IMR-90 (cell line): ENCODE results near the gene SLC44A5. TPM values are rescaled to one million over a fixed set of nuclear protein-coding genes. Genes with fewer than 3 reads are reported as not detected.

ENCODE experiments used
- ATAC-seq: fragments of 200-7000 bp; cut with Tn5 transposase; 2 replicates; pipeline ENCODE4 v1.9.1; 2020; ENCODE audit warnings: low read depth, mild to moderate bottlenecking, moderate library complexity
- BruUV-seq: library from RNA; stranded (reverse); fragments of 400-500 nt; replicated peaks from 2 replicates; lab custom pipeline; 2021; lab: Mats Ljungman, UMichigan
- CTCF ChIA-PET: fragments of 300-600 bp; formaldehyde crosslinking; extraction: SDS; loops from one replicate; lab custom pipeline; 2021; ENCODE audit warnings: antibody characterized with exemption; lab: Yijun Ruan, JAX
- POLR2A ChIA-PET: fragments of 300-600 bp; sonication (Branson Sonifier 250); formaldehyde crosslinking; loops from one replicate; lab custom pipeline; 2022; ENCODE audit warnings: antibody characterized with exemption; ENCODE audit not compliant: unreplicated experiment; lab: Charles Lee
- DNase-seq: peaks from one replicate; pipeline ENCODE4 v3.0.0; 2013
- H2AFZ ChIP-seq: replicated peaks from 2 replicates; pipeline ENCODE3; 2013; ENCODE audit warnings: low read length, mild to moderate bottlenecking; ENCODE audit not compliant: poor library complexity
- H2AK5ac ChIP-seq: 2 replicates; pipeline ENCODE4 v1.6.1; 2013; ENCODE audit warnings: low read depth, low read length, inconsistent platforms
- H2AK9ac ChIP-seq: replicated peaks from 2 replicates; pipeline ENCODE3; 2013; ENCODE audit warnings: mild to moderate bottlenecking, low read depth, low read length, moderate library complexity; ENCODE audit not compliant: poor library complexity
- H2BK120ac ChIP-seq: 2 replicates; pipeline ENCODE4 v1.6.1; 2013; ENCODE audit warnings: low read depth, low read length, inconsistent platforms
- H2BK15ac ChIP-seq: 3 replicates; pipeline ENCODE4 v1.6.1; 2013; ENCODE audit warnings: low read depth, low read length, inconsistent platforms
- H2BK20ac ChIP-seq: 2 replicates; pipeline ENCODE4 v1.6.1; 2013; ENCODE audit warnings: low read depth, mild to moderate bottlenecking, inconsistent platforms, low read length, moderate library complexity
- H2BK5ac ChIP-seq: 2 replicates; pipeline ENCODE4 v1.6.1; 2013; ENCODE audit warnings: mild to moderate bottlenecking, low read depth, low read length, inconsistent platforms; ENCODE audit not compliant: poor library complexity, severe bottlenecking
- H3K14ac ChIP-seq: replicated peaks from 2 replicates; pipeline ENCODE4 v1.6.1; 2013; ENCODE audit warnings: low read depth, low read length, inconsistent platforms
- H3K18ac ChIP-seq: 2 replicates; pipeline ENCODE4 v1.6.1; 2013; ENCODE audit warnings: low read depth, low read length, control low read depth
- H3K23ac ChIP-seq: 2 replicates; pipeline ENCODE4 v1.6.1; 2013; ENCODE audit warnings: low read depth, low read length, inconsistent platforms
- H3K27ac ChIP-seq: 2 replicates; pipeline ENCODE4 v1.5.1; 2013; ENCODE audit warnings: mild to moderate bottlenecking, control low read depth, low read length; ENCODE audit not compliant: insufficient read depth
- H3K27me3 ChIP-seq: 2 replicates; pipeline ENCODE4 v1.6.1; 2013; ENCODE audit warnings: low read length; ENCODE audit not compliant: control insufficient read depth, insufficient read depth
- H3K36me3 ChIP-seq: 2 replicates; pipeline ENCODE4 v1.6.1; 2013; ENCODE audit warnings: low read length, mixed read lengths; ENCODE audit not compliant: control insufficient read depth, insufficient read depth
- H3K4ac ChIP-seq: 2 replicates; pipeline ENCODE4 v1.6.1; 2013; ENCODE audit warnings: low read depth, low read length, inconsistent platforms
- H3K4me1 ChIP-seq: 2 replicates; pipeline ENCODE4 v1.6.1; 2013; ENCODE audit warnings: low read length, mixed read lengths; ENCODE audit not compliant: control insufficient read depth, insufficient read depth
- H3K4me2 ChIP-seq: 2 replicates; pipeline ENCODE4 v1.6.1; 2013; ENCODE audit warnings: low read depth, mild to moderate bottlenecking, control low read depth, low read length, moderate library complexity
- H3K4me3 ChIP-seq: 2 replicates; pipeline ENCODE4 v1.5.1; 2013; ENCODE audit warnings: low read depth, mild to moderate bottlenecking, control low read depth, low read length, moderate library complexity; ENCODE audit not compliant: insufficient read depth
- H3K56ac ChIP-seq: 2 replicates; pipeline ENCODE4 v1.6.1; 2013; ENCODE audit warnings: low read length, inconsistent platforms; ENCODE audit not compliant: insufficient read depth; ENCODE audit errors: extremely low read depth
- H3K79me1 ChIP-seq, 2 experiments: 2 replicates each; pipeline ENCODE4 v1.6.1; 2013; ENCODE audit warnings: low read length in 2 of 2, inconsistent platforms in 1 of 2, low read depth in 1 of 2
- H3K9ac ChIP-seq: 2 replicates; pipeline ENCODE4 v1.6.1; 2013; ENCODE audit warnings: low read depth, low read length, control low read depth
- H3K9me1 ChIP-seq: 2 replicates; pipeline ENCODE4 v1.6.1; 2013; ENCODE audit warnings: low read length, inconsistent platforms; ENCODE audit not compliant: insufficient read depth
- H3K9me3 ChIP-seq: 2 replicates; pipeline ENCODE4 v1.6.1; 2013; ENCODE audit warnings: low read length; ENCODE audit not compliant: control insufficient read depth, insufficient read depth
- H4K20me1 ChIP-seq: 2 replicates; pipeline ENCODE4 v1.6.1; 2013; ENCODE audit warnings: low read length, inconsistent platforms; ENCODE audit not compliant: insufficient read depth
- H4K5ac ChIP-seq: 2 replicates; pipeline ENCODE4 v1.6.1; 2013; ENCODE audit warnings: mild to moderate bottlenecking, low read depth, low read length, control low read depth
- H4K8ac ChIP-seq, 2 experiments: 2 replicates each; pipeline ENCODE4 v1.6.1; 2013; ENCODE audit warnings: low read depth in 2 of 2, low read length in 2 of 2, control low read depth in 1 of 2, inconsistent platforms in 1 of 2
- H4K91ac ChIP-seq: 2 replicates; pipeline ENCODE4 v1.6.1; 2013; ENCODE audit warnings: low read depth, low read length, inconsistent platforms; ENCODE audit not compliant: insufficient read depth
- BHLHE40 ChIP-seq: fragments of 150-350 bp; IDR thresholded peaks from 2 replicates; pipeline ENCODE4 v1.6.1; 2016; ENCODE audit warnings: mild to moderate bottlenecking, low read depth, low read length
- CEBPB ChIP-seq: IDR thresholded peaks from 2 replicates; pipeline ENCODE4 v1.6.1; 2012; ENCODE audit warnings: low read depth, low read length, improper control_type of control experiment
- CTCF ChIP-seq: conservative IDR thresholded peaks from 2 replicates; pipeline ENCODE4 v1.5.1; 2012; ENCODE audit warnings: mild to moderate bottlenecking, low read depth, low read length, improper control_type of control experiment
- FOS ChIP-seq: fragments of 150-350 bp; IDR thresholded peaks from 2 replicates; pipeline ENCODE4 v1.6.1; 2016; ENCODE audit warnings: low read depth, low read length
- MAZ ChIP-seq: IDR thresholded peaks from 2 replicates; pipeline ENCODE4 v1.6.1; 2012; ENCODE audit warnings: low read depth, mild to moderate bottlenecking, low read length, improper control_type of control experiment, moderate library complexity, borderline replicate concordance
- MXI1 ChIP-seq: IDR thresholded peaks from 2 replicates; pipeline ENCODE4 v1.6.1; 2012; ENCODE audit warnings: low read depth, mild to moderate bottlenecking, low read length, moderate library complexity, borderline replicate concordance
- NFE2L2 ChIP-seq: fragments of 150-350 bp; IDR thresholded peaks from 2 replicates; pipeline ENCODE4 v1.6.1; 2016; ENCODE audit warnings: low read depth, mild to moderate bottlenecking, low read length
- POLR2A ChIP-seq: IDR thresholded peaks from 2 replicates; pipeline ENCODE4 v1.6.1; 2012; ENCODE audit warnings: mild to moderate bottlenecking, low read depth, low read length
- SMC3 ChIP-seq: fragments of 150-350 bp; IDR thresholded peaks from 2 replicates; pipeline ENCODE4 v1.6.1; 2016; ENCODE audit warnings: low read depth, mild to moderate bottlenecking, antibody characterized with exemption, low read length, moderate library complexity
- USF2 ChIP-seq: fragments of 150-350 bp; IDR thresholded peaks from 2 replicates; pipeline ENCODE4 v1.6.1; 2017; ENCODE audit warnings: mild to moderate bottlenecking, antibody characterized with exemption, low read length, low read depth
- dilution Hi-C: fragments of 300-500 bp; cut with HindIII; formaldehyde crosslinking; loops from one replicate; pipeline ENCODE4 v1.14.3; 2018; ENCODE audit warnings: low sequenced_read_pairs; ENCODE audit not compliant: unreplicated experiment
- in situ Hi-C: fragments of 300-500 bp; cut with MboI; formaldehyde crosslinking; loops from 3 replicates; pipeline ENCODE4 v1.14.3; 2019; ENCODE audit warnings: low sequenced_read_pairs, inconsistent platforms, mixed read lengths
- intact Hi-C: fragments of 100-400 bp; cut with micrococcal nuclease; formaldehyde crosslinking; loops from 2 replicates; pipeline ENCODE4 v1.10.0; 2022
- polyA plus RNA-seq, 3 experiments: library from polyadenylated mRNA; depleted of rRNA; stranded (reverse); fragments of >200 nt; gene quantifications; 2 replicates each; pipeline ENCODE4 v1.2.3, GENCODE V29; 2012; ENCODE audit warnings: low replicate concordance in 1 of 3
- total RNA-seq: library from RNA; depleted of rRNA; stranded (reverse); fragments of >200 nt; gene quantifications from 2 replicates; pipeline ENCODE4 v1.2.3, GENCODE V29; 2012

The SLC44A5 gene
- total and polyA plus RNA-seq, 2 of the 4 experiments (the other 2 are of a cell fraction): under 0.01 TPM; not detected in 1

- H3K9me1 ChIP-seq: no peaks in the 10 kb centered on the region
- no peak for ATAC-seq
- no peak overlapping the region for H2AFZ ChIP-seq
- DNase-seq: no peak
- ChIA-PET CTCF (interaction anchor here (0.5 kb wide), 1 partner anchor 277 kb away, joined by 4 read pairs; no protein-coding TSS in a partner anchor), POLR2A (no interaction called here)
- H3K27ac ChIP-seq: no peak overlapping the region
- no peak overlapping the region for H3K56ac ChIP-seq
- intact Hi-C loops (no loop called here), dilution Hi-C loops (no loop called here), in situ Hi-C loops (no loop called here)
- no peak overlapping the region for H3K4me2 ChIP-seq
- H2BK15ac ChIP-seq: no peak overlapping the region
- no peaks in the 10 kb centered on the region for H3K9me3 ChIP-seq
- H3K27me3 ChIP-seq: no peaks in the 10 kb centered on the region
- H3K18ac ChIP-seq: no peak overlapping the region
- no peak overlapping the region for H4K91ac ChIP-seq
- no peak overlapping the region for H3K4ac ChIP-seq
- H3K14ac ChIP-seq: no peak overlapping the region
- H2BK5ac ChIP-seq: no peak overlapping the region
- BruUV-seq: no TSS peak
- H2AK9ac ChIP-seq: no peak overlapping the region
- H3K23ac ChIP-seq: no peak overlapping the region
- H2AK5ac ChIP-seq: no peak overlapping the region
- no peaks in the 10 kb centered on the region for H4K20me1 ChIP-seq
- H4K5ac ChIP-seq: no peak overlapping the region
- H2BK20ac ChIP-seq: no peak overlapping the region
- no peak overlapping the region for H4K8ac ChIP-seq
- H2BK120ac ChIP-seq: no peak overlapping the region
- TF ChIP-seq USF2 (no peak), FOS (no peak), POLR2A (no peak), MXI1 (no peak), BHLHE40 (no peak), CTCF (no peak), SMC3 (no peak), MAZ (no peak), NFE2L2 (no peak), CEBPB (no peak)
- no peaks in the 10 kb centered on the region for H3K79me1 ChIP-seq
- H3K9ac ChIP-seq: no peak overlapping the region
- no peaks in the 10 kb centered on the region for H3K4me1 ChIP-seq
- no peak overlapping the region for H3K4me3 ChIP-seq
- H3K36me3 ChIP-seq: no peaks in the 10 kb centered on the region
These were observed 402.1 kb downstream of the SLC44A5 start for GRCh38 chr1:75208862-75209261.
